Ramos (cell line): ENCODE measurements around the gene SIX3.

Experiments
- in situ Hi-C: fragments of 300-500 bp; cut with MboI; formaldehyde crosslinking; loops from one replicate; pipeline ENCODE4 v1.14.3; 2022; ENCODE audit warnings: low sequenced_read_pairs; ENCODE audit not compliant: unreplicated experiment

SIX3 gene

GRCh38 chr2:44954447-44954888, 13.0 kb downstream of the SIX3 start:
- in situ Hi-C loops = loop anchor here (10.0 to 25.0 kb wide), 4 partner anchors 480 to 1067 kb away; no protein-coding TSS in a partner anchor

GRCh38 chr2:44954889-44955592, 13.5 kb downstream of the SIX3 start:
- in situ Hi-C loops = loop anchor here (10.0 to 25.0 kb wide), 4 partner anchors 480 to 1068 kb away; no protein-coding TSS in a partner anchor

GRCh38 chr2:44955593-44956392, 14.3 kb downstream of the SIX3 start:
- in situ Hi-C loops = loop anchor here (10.0 to 25.0 kb wide), 4 partner anchors 481 to 1068 kb away; no protein-coding TSS in a partner anchor

GRCh38 chr2:44956843-44957242, 15.3 kb downstream of the SIX3 start:
- in situ Hi-C loops = loop anchor here (10.0 to 25.0 kb wide), 4 partner anchors 482 to 1070 kb away; no protein-coding TSS in a partner anchor

GRCh38 chr2:44957656-44958327, 16.3 kb downstream of the SIX3 start:
- in situ Hi-C loops = loop anchor here (10.0 to 25.0 kb wide), 4 partner anchors 483 to 1070 kb away; no protein-coding TSS in a partner anchor

GRCh38 chr2:44959855-44960254, 18.4 kb downstream of the SIX3 start:
- in situ Hi-C loops = loop anchor here (10.0 to 25.0 kb wide), 4 partner anchors 485 to 1073 kb away; no protein-coding TSS in a partner anchor

- in situ Hi-C loops = loop anchor here (25.0 kb wide), 2 partner anchors 874 to 1074 kb away; no protein-coding TSS in a partner anchor
These were observed 19.4 kb downstream of the SIX3 start for GRCh38 chr2:44960871-44961270.

- in situ Hi-C loops = loop anchor here (25.0 kb wide), 2 partner anchors 875 to 1075 kb away; no protein-coding TSS in a partner anchor
These were observed 20.7 kb downstream of the SIX3 start for GRCh38 chr2:44962176-44962695.

- in situ Hi-C loops = loop anchor here (25.0 kb wide), 2 partner anchors 877 to 1077 kb away; no protein-coding TSS in a partner anchor
These were observed 23.3 kb downstream of the SIX3 start for GRCh38 chr2:44964752-44965236.

- in situ Hi-C loops = loop anchor here (25.0 kb wide), 2 partner anchors 878 to 1078 kb away; no protein-coding TSS in a partner anchor
These were observed 24.2 kb downstream of the SIX3 start for GRCh38 chr2:44965684-44966083.

GRCh38 chr2:44967056-44967455, 25.6 kb downstream of the SIX3 start:
- in situ Hi-C loops = loop anchor here (25.0 kb wide), 2 partner anchors 880 to 1080 kb away; no protein-coding TSS in a partner anchor

- in situ Hi-C loops = loop anchor here (25.0 kb wide), 2 partner anchors 881 to 1081 kb away; no protein-coding TSS in a partner anchor
These were observed 26.4 kb downstream of the SIX3 start for GRCh38 chr2:44967727-44968432.

GRCh38 chr2:44969936-44970335, 28.4 kb downstream of the SIX3 start:
- in situ Hi-C loops = loop anchor here (25.0 kb wide), 2 partner anchors 883 to 1083 kb away; no protein-coding TSS in a partner anchor

- in situ Hi-C loops = loop anchor here (25.0 kb wide), 2 partner anchors 884 to 1084 kb away; no protein-coding TSS in a partner anchor
These were observed 29.4 kb downstream of the SIX3 start for GRCh38 chr2:44970846-44971450.

GRCh38 chr2:44972771-44973535, 31.5 kb downstream of the SIX3 start:
- in situ Hi-C loops = loop anchor here (25.0 kb wide), 2 partner anchors 886 to 1086 kb away; no protein-coding TSS in a partner anchor

- in situ Hi-C loops = loop anchor here (25.0 kb wide), 2 partner anchors 887 to 1087 kb away; no protein-coding TSS in a partner anchor
These were observed 32.7 kb downstream of the SIX3 start for GRCh38 chr2:44974064-44974715.
